ENCODE data around the gene NME7. TPM values are rescaled to one million over a fixed set of nuclear protein-coding genes. Genes with fewer than 3 reads are reported as not detected.

Gene NME7
- polyA plus RNA-seq, 4 donors: 2.2 to 18.8 (median 8.8) TPM

GRCh38 chr1:169090900-169091311, 276.7 kb downstream of the NME7 start:
- FAIRE-seq: no peak
- 75 to 89% (median 84%) methylated on average over 4 of the region's 4 CpGs for WGBS, 3 donors

DNA sequence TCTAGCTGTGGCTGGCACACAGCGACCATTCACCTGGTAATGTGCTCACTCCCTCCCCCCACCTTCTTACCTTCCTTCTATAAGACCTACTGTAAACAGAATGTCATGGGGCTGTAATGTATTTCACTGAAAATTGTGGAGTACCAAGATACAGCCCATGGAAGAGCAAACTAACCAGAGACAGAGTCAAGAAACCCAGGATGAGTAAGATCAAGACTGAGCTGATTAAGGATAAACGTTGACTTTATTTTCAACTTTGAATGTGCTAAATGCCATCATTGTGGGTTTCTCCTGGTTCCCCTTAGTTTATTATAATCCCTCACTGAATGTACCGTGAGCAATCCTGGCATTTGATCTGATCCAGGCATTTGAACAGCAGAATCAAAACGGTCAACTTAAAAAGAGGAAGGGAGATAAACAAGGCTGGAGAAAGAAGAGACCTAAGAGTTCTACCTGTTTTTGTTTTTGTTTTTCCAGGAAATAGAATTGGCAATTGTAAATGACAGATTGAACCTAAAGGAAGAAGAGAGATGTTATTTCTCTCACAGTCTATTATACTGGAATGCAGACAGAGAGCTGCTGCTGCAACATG, 277.2 kb downstream of the NME7 start:
- H3K4me3 ChIP-seq (ENCODE audit: low read depth in 1 of 3, low read length in 3 of 3): no peak overlapping the region
- peaks cover 4 to 30% (median 5%) of the 10 kb centered on the region in 3 donors for H3K4me1 ChIP-seq (ENCODE audit: control insufficient read depth in 3 of 3, insufficient read depth in 2 of 3, low read depth in 1 of 3, low read length in 2 of 3)
- 69 to 77% (median 74%) methylated on average over 4 of the region's 4 CpGs for whole genome bisulfite sequencing, 3 donors
- DNase-seq (no peak), FAIRE-seq (no peak)
- no peak overlapping the region for H3K27ac ChIP-seq (ENCODE audit: low read depth in 1 of 3, low read length in 2 of 3)
- H3K36me3 ChIP-seq (ENCODE audit: control insufficient read depth in 3 of 3, insufficient read depth in 2 of 3, low read depth in 1 of 3, low read length in 3 of 3): no peaks in the 10 kb centered on the region
- no peaks in the 10 kb centered on the region for H3K9me3 ChIP-seq (ENCODE audit: control insufficient read depth in 2 of 2, insufficient read depth in 1 of 2, low read depth in 1 of 2, low read length in 1 of 2)
- no peaks in the 10 kb centered on the region for H3K27me3 ChIP-seq (ENCODE audit: control insufficient read depth in 3 of 3, insufficient read depth in 3 of 3, low read length in 3 of 3)

More at GRCh38 chr1:169090900-169091311, 276.7 kb downstream of the NME7 start:
- Histone ChIP-seq H3K27me3 (ENCODE audit: control insufficient read depth in 3 of 3, insufficient read depth in 3 of 3, low read length in 3 of 3) (no peaks in the 10 kb centered on the region), H3K36me3 (ENCODE audit: control insufficient read depth in 3 of 3, insufficient read depth in 2 of 3, low read depth in 1 of 3, low read length in 3 of 3) (no peaks in the 10 kb centered on the region), H3K9me3 (ENCODE audit: control insufficient read depth in 2 of 2, insufficient read depth in 1 of 2, low read depth in 1 of 2, low read length in 1 of 2) (no peaks in the 10 kb centered on the region), H3K4me1 (ENCODE audit: control insufficient read depth in 3 of 3, insufficient read depth in 2 of 3, low read depth in 1 of 3, low read length in 2 of 3) (peaks cover 4 to 25% (median 6%) of the 10 kb centered on the region in 3 donors), H3K27ac (ENCODE audit: low read depth in 1 of 3, low read length in 2 of 3) (no peak overlapping the region), H3K4me3 (ENCODE audit: low read depth in 1 of 3, low read length in 3 of 3) (no peak overlapping the region)
- no peak for DNase-seq

GRCh38 chr1:169089776-169090175, 277.8 kb downstream of the NME7 start:
- Histone ChIP-seq H3K4me3 (ENCODE audit: low read depth in 1 of 3, low read length in 3 of 3) (no peak overlapping the region), H3K27me3 (ENCODE audit: control insufficient read depth in 3 of 3, insufficient read depth in 3 of 3, low read length in 3 of 3) (no peaks in the 10 kb centered on the region), H3K4me1 (ENCODE audit: control insufficient read depth in 3 of 3, insufficient read depth in 2 of 3, low read depth in 1 of 3, low read length in 2 of 3) (peaks cover 2 to 26% (median 4%) of the 10 kb centered on the region in 3 donors), H3K27ac (ENCODE audit: low read depth in 1 of 3, low read length in 2 of 3) (no peak overlapping the region), H3K36me3 (ENCODE audit: control insufficient read depth in 3 of 3, insufficient read depth in 2 of 3, low read depth in 1 of 3, low read length in 3 of 3) (no peaks in the 10 kb centered on the region), H3K9me3 (ENCODE audit: control insufficient read depth in 2 of 2, insufficient read depth in 1 of 2, low read depth in 1 of 2, low read length in 1 of 2) (no peaks in the 10 kb centered on the region)
- DNase-seq (no peak), FAIRE-seq (no peak)
- 70 to 84% (median 84%) methylated on average over 2 of the region's 2 CpGs for WGBS, 3 donors

DNA sequence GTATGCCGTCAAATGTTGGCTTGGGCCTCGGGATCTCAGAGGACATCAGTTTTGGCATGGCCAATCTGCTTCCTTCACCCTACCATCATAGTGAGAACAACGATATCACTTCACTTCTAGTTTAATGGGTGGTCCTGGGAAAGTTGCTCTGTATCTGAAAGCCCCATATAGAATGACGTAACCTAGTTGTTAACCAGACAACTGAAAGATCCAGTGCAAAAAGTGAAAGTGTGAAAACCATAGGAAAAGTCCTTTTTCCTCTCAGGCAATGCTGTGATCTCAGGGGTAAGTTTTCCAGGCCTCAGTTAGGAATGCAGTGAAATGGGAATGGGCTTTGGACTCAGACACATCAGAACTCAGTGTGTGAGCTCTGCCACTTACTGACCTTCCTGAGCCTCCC, 279.7 kb downstream of the NME7 start:
- no peak overlapping the region for H3K27ac ChIP-seq (ENCODE audit: low read depth in 1 of 3, low read length in 2 of 3)

GRCh38 chr1:169086603-169087455, 280.8 kb downstream of the NME7 start:
- 43 to 76% (median 57%) methylated on average over 3 of the region's 3 CpGs for WGBS, 3 donors
- peaks cover 2 to 26% (median 4%) of the 10 kb centered on the region in 3 donors for H3K4me1 ChIP-seq (ENCODE audit: control insufficient read depth in 3 of 3, insufficient read depth in 2 of 3, low read depth in 1 of 3, low read length in 2 of 3)
- DNase-seq (peak; percentile 64 to 85), FAIRE-seq (no peak)
- no peak overlapping the region for H3K4me3 ChIP-seq (ENCODE audit: low read depth in 1 of 3, low read length in 3 of 3)
- H3K9me3 ChIP-seq (ENCODE audit: control insufficient read depth in 2 of 2, insufficient read depth in 1 of 2, low read depth in 1 of 2, low read length in 1 of 2): no peaks in the 10 kb centered on the region
- no peaks in the 10 kb centered on the region for H3K36me3 ChIP-seq (ENCODE audit: control insufficient read depth in 3 of 3, insufficient read depth in 2 of 3, low read depth in 1 of 3, low read length in 3 of 3)
- peak overlapping the region in 2 of 3 donors; percentile 27 to 69 for H3K27ac ChIP-seq (ENCODE audit: low read depth in 1 of 3, low read length in 2 of 3)
- H3K27me3 ChIP-seq (ENCODE audit: control insufficient read depth in 3 of 3, insufficient read depth in 3 of 3, low read length in 3 of 3): no peaks in the 10 kb centered on the region

More for the DNA sequence above, 279.7 kb downstream of the NME7 start:
- Histone ChIP-seq H3K27me3 (ENCODE audit: control insufficient read depth in 3 of 3, insufficient read depth in 3 of 3, low read length in 3 of 3) (no peaks in the 10 kb centered on the region), H3K36me3 (ENCODE audit: control insufficient read depth in 3 of 3, insufficient read depth in 2 of 3, low read depth in 1 of 3, low read length in 3 of 3) (no peaks in the 10 kb centered on the region), H3K4me3 (ENCODE audit: low read depth in 1 of 3, low read length in 3 of 3) (no peak overlapping the region), H3K4me1 (ENCODE audit: control insufficient read depth in 3 of 3, insufficient read depth in 2 of 3, low read depth in 1 of 3, low read length in 2 of 3) (peaks cover 2 to 26% (median 4%) of the 10 kb centered on the region in 3 donors), H3K9me3 (ENCODE audit: control insufficient read depth in 2 of 2, insufficient read depth in 1 of 2, low read depth in 1 of 2, low read length in 1 of 2) (no peaks in the 10 kb centered on the region)
- no peak for FAIRE-seq
- WGBS, 3 donors: 90 to 96% (median 93%) methylated on average over 4 of the region's 4 CpGs
- DNase-seq: no peak

DNA sequence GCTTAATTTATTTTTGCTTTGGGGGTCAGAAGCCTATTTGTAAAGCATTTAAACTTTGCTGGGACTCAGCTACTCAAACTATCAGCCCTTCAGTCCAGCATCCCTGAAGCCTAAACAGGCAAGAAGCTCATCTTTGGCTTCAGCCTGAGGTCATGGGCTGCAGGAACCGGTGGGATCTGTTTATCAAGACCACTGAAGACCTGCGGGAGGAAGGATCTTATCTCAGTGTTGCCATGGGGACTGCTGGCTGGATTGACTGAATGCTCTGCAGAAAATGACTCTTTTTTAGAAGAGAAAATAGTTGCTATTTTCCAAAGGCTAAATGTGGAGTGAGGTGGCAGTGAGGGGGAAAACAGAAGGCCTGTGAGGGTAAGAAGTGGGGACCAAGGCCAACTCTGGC, 281.7 kb downstream of the NME7 start:
- Histone ChIP-seq H3K9me3 (ENCODE audit: control insufficient read depth in 2 of 2, insufficient read depth in 1 of 2, low read depth in 1 of 2, low read length in 1 of 2) (no peaks in the 10 kb centered on the region), H3K27ac (ENCODE audit: low read depth in 1 of 3, low read length in 2 of 3) (no peak overlapping the region), H3K4me1 (ENCODE audit: control insufficient read depth in 3 of 3, insufficient read depth in 2 of 3, low read depth in 1 of 3, low read length in 2 of 3) (peaks cover 2 to 26% (median 4%) of the 10 kb centered on the region in 3 donors), H3K27me3 (ENCODE audit: control insufficient read depth in 3 of 3, insufficient read depth in 3 of 3, low read length in 3 of 3) (no peaks in the 10 kb centered on the region), H3K4me3 (ENCODE audit: low read depth in 1 of 3, low read length in 3 of 3) (no peak overlapping the region), H3K36me3 (ENCODE audit: control insufficient read depth in 3 of 3, insufficient read depth in 2 of 3, low read depth in 1 of 3, low read length in 3 of 3) (no peaks in the 10 kb centered on the region)
- FAIRE-seq: no peak
- DNase-seq: no peak
- WGBS, 3 donors: 60 to 72% (median 65%) methylated on average over 2 of the region's 2 CpGs

Other genes with a start within 250 kb of the NME7 start
- gene BLZF1, start 398 bp upstream of the NME7 start, polyA plus RNA-seq: 10 to 100 TPM in 3 of 4 donors, 1 to 10 TPM in 1; 9.2 to 21.3 (median 11.9) TPM
- under 1 TPM in 2 of 4 donors, not detected in 2; 0.25 to 0.49 TPM for gene CCDC181, start 59.7 kb upstream of the NME7 start, polyA plus RNA-seq
- gene SLC19A2, start 118.1 kb upstream of the NME7 start, polyA plus RNA-seq: 10 to 100 TPM in 2 of 4 donors, 1 to 10 TPM in 2; 1.9 to 14.8 (median 9.3) TPM
- gene F5, start 218.7 kb upstream of the NME7 start, polyA plus RNA-seq: 1 to 10 TPM in 1 of 4 donors, under 1 TPM in 2, not detected in 1; under 0.01 to 2.5 (median 0.36) TPM

Data from small intestine (tissue), 7 donors.